H1 (cell line): ENCODE results near the gene GOLGA2. TPM values are rescaled to one million over a fixed set of nuclear protein-coding genes. Genes with fewer than 3 reads are reported as not detected.

Source experiments
- ATF3 ChIP-seq: IDR thresholded peaks from 2 replicates; pipeline ENCODE4 v1.6.1; 2011; ENCODE audit warnings: low read depth, mild to moderate bottlenecking, low read length; ENCODE audit not compliant: insufficient read depth
- CHD7 ChIP-seq: fragments of 300-600 bp; sonication (generic); IDR thresholded peaks from 2 replicates; pipeline ENCODE4 v1.7.1; 2012; ENCODE audit warnings: low read length, moderate library complexity, mild to moderate bottlenecking, inconsistent platforms; ENCODE audit not compliant: insufficient replicate concordance
- RAD21 ChIP-seq, 2 experiments: IDR thresholded peaks in 1 of 2; conservative IDR thresholded peaks in 1 of 2; 2 replicates each; pipeline ENCODE4 v1.6.1; 2011; ENCODE audit warnings: low read depth in 2 of 2, low read length in 2 of 2, improper control_type of control experiment in 1 of 2, inconsistent platforms in 1 of 2, mild to moderate bottlenecking in 1 of 2, moderate library complexity in 1 of 2
- RNF2 ChIP-seq: fragments of 200-900, 300-1000 bp; sonication (generic); IDR thresholded peaks from 2 replicates; pipeline ENCODE4 v1.7.1; 2016; ENCODE audit warnings: borderline replicate concordance, low read depth, mild to moderate bottlenecking, antibody characterized with exemption, low read length; ENCODE audit not compliant: poor library complexity, severe bottlenecking; ENCODE audit errors: missing control alignments
- SP2 ChIP-seq: IDR thresholded peaks from 2 replicates; pipeline ENCODE4 v1.6.1; 2012; ENCODE audit warnings: mild to moderate bottlenecking, low read length, inconsistent platforms
- TBP ChIP-seq: IDR thresholded peaks from 2 replicates; pipeline ENCODE4 v1.6.1; 2011; ENCODE audit warnings: low read depth, low read length, improper control_type of control experiment
- ZNF274 ChIP-seq: IDR thresholded peaks from 2 replicates; pipeline ENCODE4 v1.7.0; 2012; ENCODE audit warnings: low read length, borderline replicate concordance; ENCODE audit errors: extremely low read depth
- polyA plus RNA-seq, 7 experiments: library from polyadenylated mRNA; depleted of rRNA in 3 of 7; stranded (reverse) in 5 of 7; unstranded in 2 of 7; fragments of >200 nt in 5 of 7; fragments of 200-250 nt in 2 of 7; gene quantifications; 1 replicate in 5 of 7; 2 replicates in 1 of 7; 4 replicates in 1 of 7; pipeline versions ENCODE4 v1.2.1 to v1.2.3, GENCODE V29; 2011 to 2013; ENCODE audit warnings: missing spikeins in 2 of 7, mixed read lengths in 2 of 7
- total RNA-seq: library from RNA; stranded (reverse); fragmentation: NEBNext Ultra II Directional; extraction: Animal tissue kit (Norgen Biotek cat#: 25700); gene quantifications from 2 replicates; pipeline ENCODE4 v1.2.1, GENCODE V29; 2021

GOLGA2 gene
- total and polyA plus RNA-seq, 2 of the 8 experiments (the other 6 are each of a cell fraction or from before 2014, with no cell fraction given), result 13.1 to 43.6 TPM

- TF ChIP-seq CHD7, result no peak
- no peak for TF ChIP-seq ATF3
- TF ChIP-seq SP2, result no peak
- TF ChIP-seq RAD21 (IDR thresholded peaks at IDR 0.05 in 1 of 2, conservative IDR thresholded peaks at IDR 0.05 in 1 of 2; ENCODE audit: low read depth in 2 of 2, low read length in 2 of 2), result no peak
- TF ChIP-seq RNF2, result no peak
- TF ChIP-seq TBP, result no peak
- TF ChIP-seq ZNF274, result no peak
Observed at GRCh38 chr9:128288273-128289004, 12.6 kb upstream of the GOLGA2 start (continued).
